ENCODE results near the gene ELF2. TPM values are rescaled to one million over a fixed set of nuclear protein-coding genes. Genes with fewer than 3 reads are reported as not detected.

ELF2 gene
- total and polyA plus RNA-seq, 2 of the 8 experiments (the other 6 are each of a cell fraction or from before 2014, with no cell fraction given), result 21.1 to 44.3 TPM

DNA sequence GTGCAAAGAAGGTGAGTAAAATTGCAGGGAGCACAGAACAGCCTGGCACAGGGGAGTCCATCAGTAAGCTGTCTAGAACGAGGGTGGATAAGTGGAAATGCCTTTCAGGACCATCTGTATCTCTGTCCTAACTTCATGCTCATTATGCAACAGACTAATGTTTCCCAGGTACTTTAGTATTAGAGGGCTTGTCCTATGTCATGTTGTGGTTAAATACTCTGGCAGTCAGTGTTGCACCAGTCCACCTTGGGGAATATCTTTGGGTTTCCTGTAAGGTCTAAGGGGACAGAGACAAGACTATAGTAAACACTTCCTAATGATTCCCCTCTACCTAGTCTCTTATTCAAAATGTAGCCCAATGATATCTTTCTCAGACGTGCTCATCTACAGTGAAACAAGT is 140.1 kb downstream of the ELF2 start (continued):
- TF ChIP-seq SIRT6 (IDR thresholded peaks at IDR 0.05; ENCODE audit: low read length) (no peak), RAD21 (IDR thresholded peaks at IDR 0.05 in 1 of 2, conservative IDR thresholded peaks at IDR 0.05 in 1 of 2; ENCODE audit: low read depth in 2 of 2, low read length in 2 of 2) (no peak), SP2 (IDR thresholded peaks at IDR 0.05; ENCODE audit: low read length) (no peak)
